ENCODE measurements around the gene ST3GAL5. TPM values are rescaled to one million over a fixed set of nuclear protein-coding genes. Genes with fewer than 3 reads are reported as not detected.

ST3GAL5 gene
- total and polyA plus RNA-seq, 2 of the 8 experiments (the other 6 are each of a cell fraction or from before 2014, with no cell fraction given), result 1.9 to 4.5 TPM

DNA sequence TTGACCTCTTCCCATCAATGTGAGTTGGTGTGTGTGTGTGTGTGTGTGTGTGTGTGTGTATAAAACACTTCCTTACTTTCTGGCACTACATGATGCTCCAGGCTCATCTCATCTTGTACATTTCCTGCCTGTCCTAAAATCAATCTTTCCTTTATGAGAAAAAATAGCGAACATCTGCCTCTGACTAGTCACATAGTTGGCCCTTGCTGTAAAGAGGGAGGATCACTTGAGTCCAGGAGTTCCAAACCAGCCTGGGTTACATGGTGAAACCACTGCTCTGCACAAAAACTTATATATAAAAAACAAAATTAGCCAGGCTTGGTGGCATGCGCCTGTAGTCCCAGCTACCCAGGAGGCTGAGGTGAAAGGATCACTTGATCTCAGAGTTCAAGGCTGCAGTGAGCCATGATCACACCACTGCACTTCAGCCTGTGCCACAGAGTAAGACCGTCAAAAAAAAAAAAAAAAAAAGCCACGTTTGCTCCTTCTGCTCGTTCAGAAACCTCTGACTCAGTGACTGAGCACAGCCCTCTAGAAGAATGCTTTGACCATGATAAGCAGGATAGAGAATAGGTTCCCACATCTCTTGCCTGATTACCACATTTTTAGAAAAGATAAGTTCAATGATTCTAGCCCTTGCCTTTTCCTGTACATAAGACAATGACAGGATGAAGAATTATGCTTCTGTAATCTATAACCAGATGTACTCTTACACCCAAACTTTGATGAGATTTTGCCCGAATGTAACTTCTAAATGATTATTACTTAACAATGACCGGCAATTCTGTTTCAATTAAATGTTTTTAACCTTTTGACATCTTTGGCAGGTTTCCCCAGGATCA lies 45.2 kb upstream of the ST3GAL5 start:
- Histone ChIP-seq H2AFZ (ENCODE audit: low read length) (no peak overlapping the region), H3K9me3 (ENCODE audit: insufficient read depth in 2 of 2, low read depth in 1 of 2, low read length in 1 of 2) (no peaks in the 10 kb centered on the region), H3K4me3 (ENCODE audit: extremely low read depth in 1 of 4, insufficient read depth in 2 of 4, low read depth in 3 of 4, low read length in 4 of 4) (no peak overlapping the region), H2AK5ac (ENCODE audit: low read depth, low read length) (no peak overlapping the region), H3K4ac (replicated peaks; ENCODE audit: insufficient read length, low read depth, low read length) (no peak overlapping the region), H2BK12ac (ENCODE audit: low read depth, low read length) (no peak overlapping the region), H4K5ac (ENCODE audit: insufficient read length, low read depth, low read length) (no peak overlapping the region), H2BK20ac (ENCODE audit: low read length) (no peak overlapping the region), H3K4me2 (ENCODE audit: insufficient read depth in 1 of 2, low read depth in 2 of 2, low read length in 2 of 2) (no peak overlapping the region), H3K27me3 (replicated peaks in 1 of 4; ENCODE audit: control insufficient read depth in 3 of 4, extremely low read depth in 1 of 4, insufficient read depth in 3 of 4, low read length in 3 of 4) (no peaks in the 10 kb centered on the region), H4K91ac (replicated peaks; ENCODE audit: insufficient read length, low read length) (no peak overlapping the region), H3K14ac (ENCODE audit: insufficient read length) (no peak overlapping the region), H3K56ac (replicated peaks; ENCODE audit: insufficient read length, low read depth, low read length) (no peak overlapping the region), H2BK5ac (ENCODE audit: low read depth, low read length) (no peak overlapping the region), H3K79me2 (ENCODE audit: control insufficient read depth in 1 of 2, insufficient read depth in 2 of 2, low read length in 2 of 2) (no peaks in the 10 kb centered on the region), H4K8ac (ENCODE audit: extremely low read depth, insufficient read depth, low read length) (no peak overlapping the region), H3K23me2 (ENCODE audit: low read depth, low read length) (no peaks in the 10 kb centered on the region), H2BK120ac (replicated peaks; ENCODE audit: low read depth, low read length) (no peak overlapping the region), H3K18ac (ENCODE audit: extremely low read depth, low read length) (no peak overlapping the region), H3K9ac (replicated peaks in 1 of 4; ENCODE audit: extremely low read depth in 1 of 4, low read depth in 3 of 4, low read length in 3 of 4) (no peak overlapping the region), H2BK15ac (ENCODE audit: low read length) (no peak overlapping the region), H3K36me3 (ENCODE audit: control insufficient read depth in 2 of 4, insufficient read depth in 4 of 4, low read length in 3 of 4) (no peaks in the 10 kb centered on the region), H3K79me1 (ENCODE audit: low read depth, low read length) (no peaks in the 10 kb centered on the region), H3K23ac (ENCODE audit: insufficient read length) (no peak overlapping the region), H3K27ac (ENCODE audit: low read depth, low read length) (no peak overlapping the region), H4K20me1 (replicated peaks in 1 of 2; ENCODE audit: control insufficient read depth in 1 of 2, insufficient read depth in 2 of 2, low read length in 2 of 2) (no peaks in the 10 kb centered on the region), H3K4me1 (replicated peaks in 1 of 4; ENCODE audit: control insufficient read depth in 3 of 4, insufficient read depth in 4 of 4, low read length in 3 of 4) (peaks cover 5 to 8% (median 6%) of the 10 kb centered on the region in 4 experiments; a peak in 6 of 7 replicates)
- 89% methylated on average over 6 of the region's 7 CpGs; no CpG with 5 or more reads in 1 of the 2 experiments for WGBS, 2 experiments (ENCODE audit: extremely low coverage in 1 of 2, insufficient coverage in 1 of 2, insufficient read length in 1 of 2, insufficient replicate concordance in 2 of 2, low coverage in 1 of 2, low lambda C conversion rate in 2 of 2, missing lambda C conversion rate in 1 of 2)
- DNase-seq (ENCODE audit: low read depth in 1 of 2, low spot score in 2 of 2) (no peak), FAIRE-seq (no peak)
- no peak for TF ChIP-seq SAP30 (IDR thresholded peaks at IDR 0.05; ENCODE audit: insufficient read depth, insufficient replicate concordance, low read length)
- no peak for TF ChIP-seq ZNF274 (IDR thresholded peaks at IDR 0.05; ENCODE audit: borderline replicate concordance, extremely low read depth, low read length)
- TF ChIP-seq SIN3A (conservative IDR thresholded peaks at IDR 0.05 in 1 of 2, IDR thresholded peaks at IDR 0.05 in 1 of 2; ENCODE audit: low read depth in 1 of 2, low read length in 2 of 2), result no peak
- no peak for TF ChIP-seq CHD2 (IDR thresholded peaks at IDR 0.05; ENCODE audit: low read length)
- TF ChIP-seq, protein P1, sequence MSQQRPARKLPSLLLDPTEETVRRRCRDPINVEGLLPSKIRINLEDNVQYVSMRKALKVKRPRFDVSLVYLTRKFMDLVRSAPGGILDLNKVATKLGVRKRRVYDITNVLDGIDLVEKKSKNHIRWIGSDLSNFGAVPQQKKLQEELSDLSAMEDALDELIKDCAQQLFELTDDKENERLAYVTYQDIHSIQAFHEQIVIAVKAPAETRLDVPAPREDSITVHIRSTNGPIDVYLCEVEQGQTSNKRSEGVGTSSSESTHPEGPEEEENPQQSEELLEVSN (IDR thresholded peaks at IDR 0.05), result no peak
- no peak for TF ChIP-seq TCF12 (IDR thresholded peaks at IDR 0.05; ENCODE audit: low read depth, low read length)
- no peak for TF ChIP-seq USF2 (IDR thresholded peaks at IDR 0.05; ENCODE audit: low read length)
- TF ChIP-seq SIRT6 (IDR thresholded peaks at IDR 0.05; ENCODE audit: low read length), result no peak
- no peak for TF ChIP-seq BRCA1 (IDR thresholded peaks at IDR 0.05; ENCODE audit: low read depth, low read length)
- ChIA-PET POLR2A (ENCODE audit: partially characterized antibody) (no interaction called here), CTCF (ENCODE audit: partially characterized antibody) (no interaction called here)

Measured in H1 (cell line).